ENCODE measurements around the gene CIC.
"Not testable (repeated sequence)": the region's sequence is repeated elsewhere in the genome, so short reads cannot be mapped to it uniquely, and the experiment has no call there.

The CIC gene

DNA sequence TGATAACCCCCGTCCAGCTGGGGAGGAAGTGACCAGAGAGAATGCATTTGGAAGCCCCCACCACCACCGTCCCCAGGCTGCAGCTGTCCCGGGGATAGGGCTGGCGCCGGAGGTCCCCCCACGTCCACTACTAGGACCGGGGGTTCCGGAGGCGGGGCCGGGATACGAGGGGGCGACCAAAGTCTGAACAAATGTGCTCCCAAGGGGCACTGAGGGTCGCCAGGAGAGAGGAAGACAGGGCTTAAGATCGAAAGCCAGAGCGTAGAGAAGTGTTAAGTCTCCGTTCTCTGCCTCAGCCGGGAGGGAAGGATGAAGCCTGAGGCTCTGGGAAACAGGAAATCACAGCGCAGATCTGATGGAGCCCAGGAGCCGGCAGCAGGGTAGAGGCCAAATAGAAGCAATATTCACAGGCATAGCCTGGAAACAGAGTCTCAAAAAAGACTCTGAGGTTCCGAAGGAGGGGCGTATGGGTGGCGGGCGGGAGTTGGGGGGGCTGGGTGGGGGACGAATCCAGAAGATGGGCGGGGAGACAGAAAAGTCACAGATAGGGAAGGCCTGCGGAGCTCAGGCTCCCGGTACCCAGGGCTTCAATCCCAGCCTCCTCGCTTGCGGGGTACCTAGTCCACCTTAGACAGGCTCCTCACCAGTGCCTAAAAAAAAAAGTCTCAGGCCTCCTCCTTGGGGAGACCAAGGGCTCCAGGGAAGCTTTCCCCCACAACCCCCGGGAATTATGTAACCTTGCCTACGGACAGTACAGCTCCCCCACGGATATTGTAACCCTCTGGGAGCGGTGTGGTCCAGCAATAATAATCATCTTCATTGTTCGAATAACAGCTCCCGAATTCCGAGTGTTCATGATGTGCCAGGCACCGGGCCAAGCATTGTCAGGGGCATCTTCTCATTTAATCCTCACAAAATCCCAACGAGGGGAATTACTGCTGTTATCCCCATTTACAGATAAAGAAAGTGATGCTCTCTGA, 13.0 kb upstream of the CIC start:
- DNase-seq = no peak

DNA sequence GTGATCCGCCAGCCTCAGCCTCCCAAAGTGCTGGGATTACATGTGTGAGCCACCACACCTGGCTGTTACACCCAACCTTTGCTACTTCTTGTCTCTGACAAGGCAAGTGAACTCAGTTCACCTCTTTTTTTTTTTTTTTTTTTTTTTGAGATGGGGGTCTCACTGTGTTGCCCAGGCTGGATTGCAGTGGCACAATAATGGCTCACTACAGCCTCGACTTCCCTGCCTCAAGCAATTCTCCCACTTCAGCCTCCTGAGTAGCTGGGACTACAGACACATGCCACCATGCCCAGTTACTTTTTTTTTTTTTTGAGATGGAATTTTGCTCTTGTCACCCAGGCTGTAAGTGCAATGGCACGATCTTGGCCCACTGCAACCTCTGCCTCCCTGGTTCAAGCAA, 11.2 kb upstream of the CIC start:
- DNase-seq = not testable (repeated sequence)

DNA sequence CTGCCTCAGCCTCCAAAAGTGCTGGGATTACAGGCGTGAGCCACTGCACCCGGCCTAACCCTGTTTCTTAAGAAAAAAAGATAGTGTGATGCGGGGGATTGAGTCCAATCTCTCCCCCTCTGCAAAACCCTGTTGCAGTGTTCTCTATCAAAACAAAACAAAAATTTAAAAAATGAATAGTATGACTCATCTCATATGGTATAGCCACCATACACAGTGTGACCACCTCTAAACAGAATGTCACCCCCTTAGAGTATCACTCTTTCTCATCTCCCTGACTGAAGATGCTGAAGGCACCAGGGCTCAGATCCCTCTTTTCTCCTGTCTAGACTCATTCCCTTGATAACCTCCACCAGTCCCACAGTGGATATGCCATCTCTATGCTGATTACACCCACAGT, 7.3 kb upstream of the CIC start:
- DNase-seq = no peak

DNA sequence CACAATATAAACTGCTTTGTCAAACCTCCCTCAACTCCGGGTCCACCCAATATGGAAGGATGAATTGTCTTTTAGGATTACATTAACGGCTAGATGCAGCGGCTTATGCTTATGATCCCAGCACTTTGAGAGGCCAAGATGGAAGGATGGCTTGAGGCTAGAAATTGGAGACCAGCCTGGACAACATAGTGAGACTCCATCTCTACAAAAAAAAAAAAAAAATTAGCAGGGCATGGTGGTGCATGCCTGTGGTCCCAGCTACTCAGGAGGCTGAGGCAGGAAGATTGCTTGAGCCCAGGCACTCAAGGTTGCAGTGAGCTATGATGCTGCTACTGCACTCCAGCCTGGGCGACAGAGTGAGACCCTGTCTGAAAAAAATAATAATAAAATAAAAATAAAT, 2.9 kb upstream of the CIC start:
- DNase-seq = not testable (repeated sequence)

DNA sequence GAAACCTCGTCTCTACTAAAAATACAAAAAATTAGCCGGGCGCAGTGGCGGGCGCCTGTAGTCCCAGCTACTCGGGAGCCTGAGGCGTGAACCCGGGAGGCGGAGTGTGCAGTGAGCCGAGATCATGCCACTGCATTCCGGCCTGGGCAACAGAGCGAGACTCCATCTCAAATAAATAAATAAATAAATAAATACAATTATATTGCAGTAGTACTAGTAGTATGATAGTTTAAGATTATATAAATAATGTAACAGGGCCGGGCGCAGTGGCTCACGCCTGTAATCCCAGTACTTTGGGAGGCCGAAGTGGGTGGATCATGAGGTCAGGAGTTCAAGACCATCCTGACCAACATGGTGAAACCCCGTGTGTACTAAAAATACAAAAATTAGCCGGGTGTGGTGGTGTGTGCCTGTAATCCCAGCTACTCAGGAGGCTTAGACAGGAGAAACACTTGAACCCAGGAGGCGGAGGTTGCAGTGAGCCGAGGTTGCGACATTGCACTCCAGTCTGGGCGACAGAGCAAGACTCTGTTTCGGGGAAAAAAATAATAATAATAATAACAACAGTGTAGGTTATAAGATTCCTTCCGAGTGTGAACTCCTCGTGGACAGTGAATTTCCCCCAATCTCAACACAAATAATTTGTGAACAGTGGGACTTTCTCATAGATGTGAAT, 2.0 kb upstream of the CIC start:
- not testable (repeated sequence) for DNase-seq

DNA sequence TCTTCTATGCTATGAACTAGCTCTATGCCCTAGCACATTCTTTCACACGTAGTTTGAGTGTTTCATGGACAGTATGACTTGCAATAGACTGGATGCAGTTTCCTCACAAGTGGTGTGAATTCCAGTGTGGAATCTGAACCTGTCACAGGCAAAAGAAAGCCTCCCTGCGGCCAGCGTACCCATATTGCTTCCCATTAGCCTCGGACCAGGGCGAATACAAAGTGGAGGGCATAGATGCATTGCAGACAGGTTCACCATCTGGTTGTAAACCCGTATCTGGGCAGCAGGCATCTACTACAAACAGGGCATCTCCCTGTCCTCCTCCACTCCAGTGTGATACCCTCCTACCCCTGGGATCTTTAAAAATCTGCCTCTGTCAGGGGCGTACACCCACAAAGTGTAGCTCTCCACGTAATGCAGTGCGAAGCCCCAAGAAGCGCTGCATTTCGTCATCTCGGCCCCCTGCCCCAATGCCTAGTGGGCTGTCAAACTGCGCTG, 1.4 kb upstream of the CIC start:
- no peak for DNase-seq

DNA sequence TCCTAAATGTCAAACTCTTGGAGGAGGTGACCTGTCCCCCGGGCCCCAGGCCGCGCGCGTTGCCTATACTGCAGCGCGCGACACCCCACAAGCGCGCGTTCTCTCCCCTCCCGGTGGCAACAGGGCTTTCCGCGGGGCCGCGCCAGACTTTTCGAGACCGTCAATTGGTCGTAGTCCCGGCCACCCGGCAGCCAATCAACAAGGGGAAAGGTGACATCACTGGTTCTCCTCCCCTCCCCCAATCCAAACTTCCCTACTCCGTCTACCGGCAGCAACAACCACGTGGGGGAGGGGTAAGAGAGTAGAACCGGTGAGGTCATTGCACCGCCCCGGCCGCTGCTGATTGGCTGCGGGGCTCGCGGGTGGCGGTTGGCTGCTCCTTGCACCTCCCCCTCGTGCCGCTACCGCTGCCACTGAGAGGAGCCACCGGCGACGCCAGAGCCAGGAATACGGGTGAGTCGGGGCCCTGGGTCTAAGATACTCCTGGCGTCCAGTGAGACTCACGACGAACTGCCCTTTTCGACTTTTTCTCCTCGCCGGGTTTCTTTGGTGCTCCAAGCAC, 829 bp upstream of the CIC start:
- peak; percentile 98 to 99 for DNase-seq

DNA sequence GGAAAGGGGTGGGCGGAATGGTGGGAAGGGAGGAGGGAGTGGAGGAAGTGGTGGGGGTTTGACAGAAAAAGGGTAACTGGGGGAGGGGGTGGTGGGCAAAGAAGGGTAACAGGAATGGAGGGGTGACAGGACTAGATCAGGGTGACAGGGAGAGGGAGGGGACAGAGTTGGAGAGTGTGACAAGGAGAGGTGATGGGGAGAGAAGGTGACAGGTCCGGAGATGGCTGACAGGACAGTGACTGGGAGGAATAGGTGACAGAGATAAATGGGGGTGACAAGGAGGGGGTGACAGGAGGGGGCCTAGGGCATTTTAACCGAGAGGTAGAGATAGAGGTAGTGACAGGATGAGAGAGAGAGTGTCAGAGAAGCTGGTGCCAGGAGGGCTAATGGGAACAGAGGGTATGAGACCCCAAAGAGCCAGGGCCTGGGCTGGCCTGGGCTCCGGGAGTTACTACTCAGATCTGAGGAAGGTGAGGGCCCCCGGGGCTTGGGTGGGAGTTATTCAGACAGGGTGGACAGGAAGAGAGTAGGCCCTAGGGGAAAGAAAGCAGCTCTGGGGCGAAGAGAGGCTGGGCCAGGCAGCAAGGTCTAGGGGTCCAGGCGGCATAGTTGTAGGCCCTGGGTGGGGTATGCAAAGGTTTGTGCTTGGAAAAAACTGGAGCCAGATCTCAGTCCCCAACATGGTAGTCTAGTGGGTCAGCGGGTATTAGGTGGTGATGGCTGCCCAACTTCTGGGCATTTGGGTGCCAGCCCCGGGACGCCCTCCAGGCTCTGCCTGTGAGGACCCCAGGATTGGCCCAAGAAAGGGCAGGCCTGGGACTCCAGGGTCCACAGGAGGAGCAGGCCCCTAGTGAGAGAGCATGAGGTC, 660 bp downstream of the CIC start:
- DNase-seq = no peak

DNA sequence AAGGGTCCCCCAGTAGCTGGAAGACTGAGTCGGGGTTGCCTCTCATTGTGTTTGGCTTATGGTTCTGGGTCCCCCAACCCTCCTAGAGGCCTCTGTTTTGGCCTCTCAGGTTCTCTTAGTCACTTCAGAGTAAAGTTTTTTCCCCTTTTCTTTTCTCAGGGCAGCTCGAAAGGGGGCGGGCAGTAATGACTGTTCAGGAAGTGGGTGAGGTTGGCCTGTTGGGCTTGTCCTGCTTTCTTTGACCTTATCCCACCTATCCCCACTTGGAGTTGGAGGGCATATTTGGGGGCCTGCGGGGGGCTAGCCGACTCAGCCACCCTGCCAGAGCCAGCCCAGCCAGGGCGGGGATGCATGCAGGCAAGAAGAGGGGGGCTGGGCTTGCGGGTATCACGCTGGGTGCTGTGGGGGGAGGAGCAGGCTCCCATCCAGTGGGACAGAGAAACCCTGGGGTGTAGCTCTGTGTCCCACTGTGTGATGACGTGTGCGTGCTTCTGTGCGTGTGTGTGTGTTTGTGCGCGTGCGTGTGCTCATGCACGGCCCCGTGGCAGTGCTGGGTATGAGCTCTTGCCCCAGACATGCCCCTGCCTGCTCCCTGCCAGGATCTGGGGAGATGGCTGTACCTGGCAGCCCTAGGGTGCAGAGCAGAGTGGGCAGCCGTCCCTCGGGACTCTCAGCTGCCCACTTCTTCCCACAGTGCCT, 1.4 kb downstream of the CIC start:
- peak; percentile 47 to 54 for DNase-seq

DNA sequence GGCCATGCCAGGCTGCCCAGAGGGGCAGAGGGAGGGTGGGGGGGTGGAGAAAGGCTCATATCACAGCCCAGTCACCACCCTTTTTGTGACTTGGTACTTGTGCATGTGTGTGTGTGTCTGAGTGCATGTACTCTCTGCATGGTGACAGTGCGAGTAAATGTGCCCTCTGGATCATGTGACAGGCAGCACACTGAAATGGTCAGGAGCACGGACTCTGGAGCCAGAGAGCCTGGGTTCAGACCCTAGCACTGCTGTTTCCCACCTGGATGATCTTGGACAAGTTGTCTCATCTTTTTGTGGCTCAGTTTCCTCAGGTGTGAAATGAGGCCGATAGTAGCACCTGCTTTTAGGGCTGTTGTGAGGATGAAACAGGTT, 2.0 kb downstream of the CIC start:
- DNase-seq = no peak

DNA sequence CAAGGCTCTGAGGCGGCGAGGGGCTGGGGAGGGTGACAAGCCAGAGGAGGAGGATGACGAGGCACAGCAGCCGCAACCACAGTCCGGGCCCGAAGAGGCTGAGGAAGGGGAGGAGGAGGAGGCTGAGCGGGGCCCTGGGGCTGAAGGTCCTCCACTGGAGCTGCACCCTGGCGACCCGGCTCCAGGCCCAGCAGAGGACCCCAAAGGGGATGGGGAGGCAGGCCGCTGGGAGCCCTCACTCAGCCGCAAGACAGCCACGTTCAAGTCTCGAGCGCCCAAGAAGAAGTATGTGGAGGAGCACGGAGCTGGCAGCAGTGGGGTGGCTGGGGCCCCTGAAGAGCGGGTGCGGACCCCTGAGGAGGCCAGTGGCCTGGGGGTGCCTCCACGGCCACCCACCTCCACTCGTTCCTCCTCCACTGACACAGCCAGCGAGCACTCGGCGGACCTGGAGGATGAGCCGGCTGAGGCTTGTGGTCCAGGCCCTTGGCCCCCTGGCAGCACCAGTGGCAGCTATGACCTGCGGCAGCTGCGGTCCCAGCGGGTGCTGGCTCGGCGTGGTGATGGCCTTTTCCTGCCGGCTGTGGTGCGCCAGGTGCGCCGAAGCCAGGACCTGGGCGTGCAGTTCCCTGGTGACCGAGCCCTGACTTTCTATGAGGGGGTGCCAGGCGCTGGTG, 2.9 kb downstream of the CIC start:
- DNase-seq = no peak

DNA sequence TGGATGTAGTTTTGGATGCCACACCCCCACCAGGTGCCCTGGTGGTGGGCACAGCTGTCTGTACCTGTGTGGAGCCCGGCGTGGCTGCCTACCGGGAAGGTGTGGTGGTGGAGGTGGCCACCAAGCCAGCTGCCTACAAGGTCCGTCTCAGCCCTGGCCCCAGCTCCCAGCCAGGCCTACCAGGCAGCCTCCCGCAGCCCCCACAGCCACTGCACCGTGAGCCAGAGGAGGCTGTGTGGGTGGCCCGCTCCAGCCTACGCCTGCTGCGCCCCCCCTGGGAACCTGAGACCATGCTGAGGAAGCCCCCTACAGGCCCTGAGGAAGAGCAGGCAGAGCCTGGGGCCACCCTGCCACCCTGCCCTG, 3.5 kb downstream of the CIC start:
- DNase-seq = no peak

DNA sequence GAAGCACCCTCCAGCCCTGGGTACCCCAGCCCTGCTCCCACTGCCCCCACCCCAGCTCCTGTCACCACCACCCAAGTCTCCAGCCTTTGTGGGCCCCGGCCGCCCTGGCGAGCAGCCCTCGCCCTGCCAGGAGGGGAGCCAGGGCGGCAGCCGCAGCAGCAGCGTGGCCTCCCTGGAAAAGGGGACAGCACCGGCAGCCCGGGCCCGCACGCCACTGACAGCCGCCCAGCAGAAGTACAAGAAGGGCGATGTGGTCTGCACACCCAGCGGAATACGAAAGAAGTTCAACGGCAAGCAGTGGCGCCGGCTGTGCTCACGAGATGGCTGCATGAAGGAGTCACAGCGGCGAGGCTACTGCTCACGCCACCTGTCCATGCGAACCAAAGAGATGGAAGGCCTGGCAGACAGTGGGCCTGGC, 3.9 kb downstream of the CIC start:
- DNase-seq = no peak

DNA sequence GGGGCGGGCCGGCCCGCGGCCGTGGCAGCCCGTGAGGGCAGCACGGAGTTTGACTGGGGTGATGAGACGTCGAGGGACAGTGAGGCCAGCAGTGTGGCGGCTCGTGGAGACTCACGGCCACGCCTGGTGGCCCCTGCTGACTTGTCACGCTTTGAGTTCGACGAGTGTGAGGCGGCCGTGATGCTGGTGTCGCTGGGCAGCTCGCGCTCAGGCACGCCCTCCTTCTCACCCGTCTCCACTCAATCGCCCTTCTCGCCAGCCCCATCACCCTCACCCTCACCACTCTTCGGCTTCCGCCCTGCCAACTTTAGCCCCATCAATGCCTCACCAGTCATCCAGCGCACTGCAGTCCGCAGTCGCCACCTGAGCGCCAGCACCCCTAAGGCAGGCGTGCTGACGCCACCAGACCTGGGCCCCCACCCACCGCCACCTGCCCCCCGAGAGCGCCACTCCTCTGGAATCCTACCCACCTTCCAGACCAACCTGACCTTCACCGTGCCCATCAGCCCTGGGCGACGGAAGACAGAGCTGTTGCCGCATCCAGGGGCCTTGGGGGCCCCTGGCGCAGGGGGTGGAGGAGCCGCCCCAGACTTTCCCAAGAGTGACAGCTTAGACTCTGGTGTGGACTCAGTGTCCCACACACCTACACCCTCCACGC, 4.5 kb downstream of the CIC start:
- DNase-seq = no peak

DNA sequence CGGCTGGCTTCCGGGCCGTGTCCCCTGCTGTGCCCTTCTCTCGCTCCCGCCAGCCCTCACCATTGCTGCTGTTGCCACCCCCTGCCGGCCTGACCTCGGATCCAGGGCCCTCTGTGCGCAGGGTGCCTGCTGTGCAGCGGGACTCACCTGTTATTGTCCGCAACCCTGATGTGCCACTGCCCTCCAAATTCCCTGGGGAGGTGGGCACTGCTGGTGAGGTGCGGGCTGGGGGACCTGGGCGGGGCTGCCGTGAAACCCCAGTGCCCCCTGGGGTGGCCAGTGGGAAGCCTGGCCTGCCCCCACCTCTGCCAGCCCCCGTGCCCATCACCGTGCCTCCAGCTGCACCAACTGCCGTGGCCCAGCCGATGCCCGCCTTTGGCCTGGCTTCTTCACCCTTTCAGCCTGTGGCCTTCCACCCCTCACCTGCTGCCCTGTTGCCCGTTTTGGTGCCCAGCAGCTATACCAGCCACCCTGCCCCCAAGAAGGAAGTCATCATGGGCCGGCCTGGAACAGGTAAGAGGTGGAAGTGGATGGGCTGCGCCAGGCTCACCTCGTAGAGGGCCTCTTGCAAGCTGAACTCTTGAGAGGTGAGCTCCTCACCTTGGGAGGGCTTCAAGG, 5.1 kb downstream of the CIC start:
- no peak for DNase-seq

DNA sequence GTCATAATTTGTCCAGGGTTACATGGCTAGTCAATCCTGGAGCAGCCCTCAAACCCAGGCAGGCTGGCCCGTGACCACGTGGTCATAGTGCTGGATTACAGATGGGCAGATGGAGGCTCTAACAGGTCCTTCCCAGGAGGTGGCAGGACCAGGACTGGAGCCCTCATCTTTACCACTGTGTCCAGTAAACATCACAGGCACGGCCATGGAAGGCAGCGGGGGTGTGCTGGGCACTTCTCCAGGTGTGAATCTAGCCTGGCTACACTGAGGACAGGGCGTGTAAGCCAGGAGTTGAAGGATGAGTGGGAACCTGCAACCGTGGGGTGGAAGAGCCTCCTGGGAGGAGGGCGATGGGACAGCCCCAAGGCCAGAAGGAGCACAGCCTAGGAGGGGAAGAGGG, 6.1 kb downstream of the CIC start:
- no peak for DNase-seq

DNA sequence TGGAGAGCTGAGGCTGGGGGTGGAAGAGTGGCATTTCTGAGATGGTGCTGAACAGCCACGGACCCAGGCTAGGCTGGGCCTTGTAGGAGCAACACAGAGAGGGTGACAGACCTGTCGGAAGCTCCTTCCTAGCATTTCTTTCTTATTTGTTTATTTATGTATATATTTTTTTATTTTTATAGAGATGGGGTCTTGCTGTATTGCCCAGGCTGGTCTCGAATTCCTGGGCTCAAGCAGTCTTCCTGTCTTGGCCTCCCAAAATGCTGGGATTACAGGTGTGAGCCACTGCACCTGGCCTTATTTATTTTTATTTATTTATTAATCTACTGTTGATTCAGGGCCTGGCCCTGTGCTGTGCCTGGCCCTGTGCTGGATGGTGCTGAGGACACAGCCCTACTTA, 6.5 kb downstream of the CIC start:
- no peak for DNase-seq

DNA sequence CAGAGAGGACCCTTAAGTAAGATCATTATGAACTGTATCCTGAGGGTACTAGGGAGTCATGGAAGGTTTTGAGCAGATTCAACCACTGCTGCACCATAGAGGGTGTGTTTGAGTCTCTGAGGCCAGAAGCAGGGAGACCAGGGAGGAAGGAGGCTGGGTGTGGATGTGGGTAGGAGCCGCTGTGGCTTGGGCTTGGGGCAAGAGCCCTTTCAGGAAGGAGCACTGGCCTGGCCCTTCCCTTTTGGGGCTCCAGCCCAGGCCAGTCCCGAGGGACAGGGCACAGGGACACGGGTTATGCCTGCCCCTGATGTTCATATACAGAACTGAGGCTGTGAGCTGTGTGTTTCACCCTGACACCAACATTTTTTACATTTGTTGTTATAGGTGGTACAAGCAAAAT, 7.2 kb downstream of the CIC start:
- no peak for DNase-seq

DNA sequence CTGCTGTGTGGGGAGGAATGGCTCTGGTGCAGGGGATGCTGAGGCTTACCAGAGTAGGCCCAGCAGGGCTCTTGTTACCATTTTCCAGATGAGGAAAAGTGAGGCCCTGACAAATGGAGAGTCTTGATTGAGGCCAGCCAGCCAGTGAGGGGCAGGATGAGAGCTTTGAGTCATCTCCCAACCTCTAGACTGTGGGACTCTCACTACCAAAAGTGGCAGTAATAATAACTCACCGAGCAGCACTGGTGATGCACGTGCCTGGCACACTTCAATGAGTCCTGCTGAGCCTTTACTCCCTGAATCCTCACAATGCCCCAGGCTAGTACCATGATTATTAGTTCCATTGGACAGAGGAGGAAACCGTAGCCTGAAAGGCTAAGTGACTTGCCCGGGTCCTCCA, 7.8 kb downstream of the CIC start:
- no peak for DNase-seq

DNA sequence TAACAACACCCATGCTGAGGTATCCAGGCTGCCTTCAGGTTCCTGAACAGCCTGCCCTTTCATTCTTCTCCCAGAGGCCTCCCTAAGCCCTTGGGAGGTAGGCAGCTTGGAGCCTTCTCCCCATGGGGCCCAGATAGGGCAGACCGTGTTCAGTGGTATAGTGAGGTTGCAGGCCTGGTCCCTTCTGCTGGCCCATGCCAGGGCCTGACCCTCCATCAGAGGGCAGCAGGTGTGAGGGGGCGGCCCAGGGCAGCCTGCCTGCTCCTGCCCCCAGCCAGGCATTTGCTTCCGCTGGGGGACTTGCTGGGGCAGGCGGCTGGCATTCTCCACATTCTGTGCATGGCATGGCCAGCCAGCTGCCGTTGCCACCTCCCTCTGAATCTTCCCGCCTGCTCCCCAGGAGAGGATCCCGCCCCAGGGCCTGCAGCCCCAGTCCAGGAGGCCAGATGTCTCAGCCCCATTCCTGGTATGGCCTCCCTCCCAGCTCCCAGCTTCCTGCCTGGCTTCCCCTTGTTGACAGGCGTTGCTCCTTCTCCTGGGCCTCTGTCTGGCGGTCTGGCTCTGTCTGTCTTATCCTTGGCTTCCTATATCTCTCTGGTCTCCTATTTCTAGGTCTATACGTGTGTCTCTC, 8.9 kb downstream of the CIC start:
- DNase-seq = no peak

All from AML-193 (cell line).